ENCODE data around the gene CDH11.

GRCh38 chr16:65098916-65099315 lies 22.9 kb downstream of the CDH11 start:
- no peak for TF ChIP-seq CTCF (IDR thresholded peaks at IDR 0.05)
- TF ChIP-seq POLR2AphosphoS5 (IDR thresholded peaks at IDR 0.05) = no peak

Data from stomach (tissue), 4 donors.